Motor neuron (in vitro differentiated cells): ENCODE results near the gene MMRN2. TPM values are rescaled to one million over a fixed set of nuclear protein-coding genes. Genes with fewer than 3 reads are reported as not detected.
"Not testable (repeated sequence)": the region's sequence is repeated elsewhere in the genome, so short reads cannot be mapped to it uniquely, and the experiment has no call there.

Source experiments
- ATAC-seq, 8 experiments: fragments of 200-7000 bp; cut with Tn5 transposase; replicated peaks in 6 of 8; 2 replicates each; pipeline ENCODE4 v1.8.0; 2021; ENCODE audit warnings: mild to moderate bottlenecking in 8 of 8, moderate library complexity in 8 of 8
- H3K27ac ChIP-seq, 2 donors: fragments of 250-450 bp; sonication (Bioruptor Pico); 2 replicates each; pipeline ENCODE4 v1.9.0; 2021; ENCODE audit warnings: antibody characterized with exemption in 2 of 2, mild to moderate bottlenecking in 2 of 2, moderate library complexity in 1 of 2
- H3K4me1 ChIP-seq, 2 donors: fragments of 250-450 bp; sonication (Bioruptor Pico); replicated peaks in 1 of 2; 2 replicates each; pipeline ENCODE4 v1.6.1; 2021; ENCODE audit warnings: antibody characterized with exemption in 2 of 2, mild to moderate bottlenecking in 2 of 2, moderate library complexity in 1 of 2
- H3K4me3 ChIP-seq, 5 donors: fragments of 250-450 bp; sonication (Bioruptor Pico); 2 replicates each; pipeline ENCODE4 v1.9.0; 2021; ENCODE audit warnings: antibody characterized with exemption in 5 of 5, mild to moderate bottlenecking in 5 of 5, moderate library complexity in 4 of 5
- WGBS, 10 experiments: fragments of 450-650 bp; shearing (Covaris generic); methylation state at CpG; one replicate each; pipeline ENCODE4 v1.0.0; 2022; 5-methylcytosine and 5-hydroxymethylcytosine counted together
- in situ Hi-C, 9 experiments: fragments of 400-800 bp; cut with MboI; loops; one replicate each; pipeline ENCODE4 v1.15.0; 2021; ENCODE audit warnings: low sequenced_read_pairs in 9 of 9, low pct_unique_long_range_greater_than_20kb in 2 of 9; ENCODE audit not compliant: unreplicated experiment in 9 of 9
- total RNA-seq, 8 experiments: library from RNA; unstranded; fragments of 300-600 nt; gene quantifications; 2 replicates each; pipeline versions ENCODE4 v1.2.3 to v1.2.4, GENCODE V29; 2022

Gene MMRN2
- total RNA-seq, 8 experiments from 2014 or later, result 0.86 to 26.6 (median 3.0) TPM

DNA sequence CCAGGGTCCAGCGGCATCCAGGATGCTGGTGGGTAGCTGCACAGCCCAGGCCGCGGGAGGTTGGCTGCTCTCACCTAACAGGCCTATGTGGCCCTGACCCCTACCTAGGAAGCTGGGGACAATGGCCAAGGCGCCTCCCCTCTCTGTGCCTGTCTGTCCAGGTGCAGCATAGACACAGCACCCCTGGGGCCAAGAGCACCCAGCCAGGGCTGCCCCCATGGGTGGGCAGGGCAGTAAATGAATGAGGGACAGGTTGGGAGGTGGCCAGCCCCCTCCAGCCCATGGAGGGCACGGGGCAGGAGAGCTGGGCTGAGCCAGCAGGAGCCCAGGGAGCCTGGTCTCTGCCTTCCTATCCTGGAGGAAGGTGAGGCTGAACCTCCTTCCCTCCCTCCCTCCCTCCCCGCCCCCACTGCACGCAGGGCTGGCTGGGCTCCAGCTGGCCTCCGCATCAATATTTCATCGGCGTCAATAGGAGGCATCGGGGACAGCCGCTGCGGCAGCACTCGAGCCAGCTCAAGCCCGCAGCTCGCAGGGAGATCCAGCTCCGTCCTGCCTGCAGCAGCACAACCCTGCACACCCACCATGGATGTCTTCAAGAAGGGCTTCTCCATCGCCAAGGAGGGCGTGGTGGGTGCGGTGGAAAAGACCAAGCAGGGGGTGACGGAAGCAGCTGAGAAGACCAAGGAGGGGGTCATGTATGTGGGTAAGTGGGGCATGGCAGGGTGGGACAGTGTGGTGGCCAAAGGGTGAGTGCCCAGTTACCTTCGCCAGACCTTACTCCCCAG lies 893 bp upstream of the MMRN2 start, which contains the start of gene SNCG:
Gene SNCG, plus strand, starts transcription at position 484 of the 785 bp plus-strand sequence. Its CDS starts 99 bp downstream, at position 583.
- peak within 1 kb of the TSS; percentile 19 to 45 (median 33) for H3K4me3 ChIP-seq
- in situ Hi-C loops, result no loop called here

DNA sequence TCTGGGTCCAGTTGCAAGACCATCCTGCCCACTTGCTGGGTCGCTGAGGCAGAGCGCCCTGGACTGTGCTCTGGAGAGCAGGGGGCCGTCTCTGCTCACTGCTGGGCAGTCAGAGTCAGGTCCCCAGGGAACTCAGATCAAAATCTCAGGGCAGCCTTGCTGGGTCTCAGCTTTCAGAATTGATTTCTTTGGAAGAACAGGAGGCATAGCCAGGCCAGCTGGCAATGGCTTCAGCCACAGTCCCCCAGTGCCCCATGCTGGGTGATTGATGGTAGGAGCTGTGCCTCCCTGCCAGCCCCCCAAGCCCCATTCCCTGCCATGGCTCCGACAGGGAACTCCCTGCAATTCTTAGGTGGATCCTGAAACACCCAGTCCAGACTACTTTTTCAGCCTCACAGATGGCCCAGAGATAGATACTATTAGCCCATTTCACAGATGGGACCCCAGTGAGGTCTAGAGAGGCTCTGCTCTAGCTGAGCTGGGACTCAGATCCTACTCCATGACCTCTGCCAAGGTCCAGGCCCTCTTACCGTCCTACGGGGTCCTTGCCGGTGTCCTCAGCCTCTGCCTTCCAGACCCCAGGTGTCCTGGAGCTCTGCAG lies 467 bp downstream of the MMRN2 start:
- Histone ChIP-seq H3K4me1 (peaks cover 66 to 76% of the 10 kb centered on the region in 2 donors), H3K4me3 (no peak overlapping the region), H3K27ac (peak overlapping the region in 1 of 2 donors; percentile 95)
- in situ Hi-C loops, result no loop called here
- WGBS, 10 experiments, result 40 to 100% (median 73%) methylated on average over 1 to 4 of the region's 7 CpGs; no CpG with 5 or more reads in 4 of the 10 experiments
- ATAC-seq, result no peak

More for the DNA sequence above, 893 bp upstream of the MMRN2 start, which contains the start of gene SNCG:
- H3K27ac ChIP-seq, result peak within 1 kb of the TSS; percentile 95 to 97
- peaks cover 65 to 76% of the 10 kb centered on the region in 2 donors for H3K4me1 ChIP-seq
- peak in 7 of 8 experiments; percentile 1 to 70 (median 63) for ATAC-seq
- 100% methylated on average over 2 of the region's 22 CpGs; no CpG with 5 or more reads in 9 of the 10 experiments for WGBS, 10 experiments

GRCh38 chr10:86956195-86956847 lies 1.1 kb downstream of the MMRN2 start:
- peak overlapping the region; percentile 84 to 95 for H3K27ac ChIP-seq
- no peak overlapping the region for H3K4me3 ChIP-seq
- 33 to 100% (median 82%) methylated on average over 1 to 2 of the region's 7 CpGs; no CpG with 5 or more reads in 7 of the 10 experiments for WGBS, 10 experiments
- peaks cover 66 to 76% of the 10 kb centered on the region in 2 donors for H3K4me1 ChIP-seq
- in situ Hi-C loops, result no loop called here
- no peak for ATAC-seq

- WGBS, 10 experiments, result 73% methylated on average over 3 of the region's 16 CpGs; no CpG with 5 or more reads in 9 of the 10 experiments
- in situ Hi-C loops, result no loop called here
- Histone ChIP-seq H3K27ac (peak overlapping the region; percentile 84 to 95), H3K4me3 (no peak overlapping the region), H3K4me1 (peaks cover 60 to 71% of the 10 kb centered on the region in 2 donors)
- no peak for ATAC-seq
These were observed 1.8 kb downstream of the MMRN2 start for GRCh38 chr10:86955501-86956194.

GRCh38 chr10:86954681-86955500 lies 2.5 kb downstream of the MMRN2 start:
- ATAC-seq, result peak in 2 of 8 experiments; percentile 0 to 5
- in situ Hi-C loops, result no loop called here
- H3K4me3 ChIP-seq, result no peak overlapping the region
- 10 to 17% methylated on average over 2 to 3 of the region's 13 CpGs; no CpG with 5 or more reads in 8 of the 10 experiments for whole genome bisulfite sequencing, 10 experiments
- H3K27ac ChIP-seq, result peak overlapping the region; percentile 84 to 95
- H3K4me1 ChIP-seq, result peaks cover 53 to 63% of the 10 kb centered on the region in 2 donors

GRCh38 chr10:86953747-86954680 lies 3.4 kb downstream of the MMRN2 start:
- peak; percentile 71 to 91 (median 78) for ATAC-seq
- Histone ChIP-seq H3K4me1 (peaks cover 47 to 55% of the 10 kb centered on the region in 2 donors), H3K27ac (peak overlapping the region; percentile 89 to 95), H3K4me3 (no peak overlapping the region)
- WGBS, 10 experiments, result 0 to 67% (median 20%) methylated on average over 1 to 5 of the region's 15 CpGs; no CpG with 5 or more reads in 3 of the 10 experiments
- in situ Hi-C loops, result no loop called here

DNA sequence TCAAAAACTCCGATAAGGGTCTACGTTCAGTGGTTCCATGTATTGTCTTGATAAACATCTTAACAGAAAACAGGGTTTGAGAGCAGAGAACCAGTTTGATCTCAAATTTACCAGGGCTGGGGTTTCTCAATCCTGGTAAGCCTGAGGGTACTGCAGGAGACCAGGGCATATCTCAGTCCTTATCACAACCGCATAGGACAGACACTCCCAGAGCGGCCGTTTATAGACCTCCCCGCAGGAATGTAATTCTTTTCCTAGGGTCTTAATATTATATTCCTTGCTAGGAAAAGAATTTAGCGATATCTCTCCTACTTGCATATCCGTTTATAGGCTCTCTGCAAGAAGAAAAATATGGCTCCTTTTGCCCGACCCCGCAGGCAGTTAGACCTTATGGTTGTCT lies 4.7 kb downstream of the MMRN2 start:
- in situ Hi-C loops, ATAC-seq, H3K4me3 ChIP-seq, H3K27ac ChIP-seq: not testable (repeated sequence)
- 86 to 100% (median 98%) methylated on average over 2 to 10 of the region's 10 CpGs for WGBS, 10 experiments
- peaks cover 41 to 43% of the 10 kb centered on the region in 2 donors for H3K4me1 ChIP-seq

GRCh38 chr10:86952106-86952505 lies 5.3 kb downstream of the MMRN2 start:
- no peak for ATAC-seq
- Histone ChIP-seq H3K27ac (no peak overlapping the region), H3K4me1 (peaks cover 41 to 43% of the 10 kb centered on the region in 2 donors), H3K4me3 (no peak overlapping the region)
- 77 to 100% (median 91%) methylated on average over 1 to 7 of the region's 7 CpGs; no CpG with 5 or more reads in 4 of the 10 experiments for WGBS, 10 experiments
- in situ Hi-C loops, result no loop called here

DNA sequence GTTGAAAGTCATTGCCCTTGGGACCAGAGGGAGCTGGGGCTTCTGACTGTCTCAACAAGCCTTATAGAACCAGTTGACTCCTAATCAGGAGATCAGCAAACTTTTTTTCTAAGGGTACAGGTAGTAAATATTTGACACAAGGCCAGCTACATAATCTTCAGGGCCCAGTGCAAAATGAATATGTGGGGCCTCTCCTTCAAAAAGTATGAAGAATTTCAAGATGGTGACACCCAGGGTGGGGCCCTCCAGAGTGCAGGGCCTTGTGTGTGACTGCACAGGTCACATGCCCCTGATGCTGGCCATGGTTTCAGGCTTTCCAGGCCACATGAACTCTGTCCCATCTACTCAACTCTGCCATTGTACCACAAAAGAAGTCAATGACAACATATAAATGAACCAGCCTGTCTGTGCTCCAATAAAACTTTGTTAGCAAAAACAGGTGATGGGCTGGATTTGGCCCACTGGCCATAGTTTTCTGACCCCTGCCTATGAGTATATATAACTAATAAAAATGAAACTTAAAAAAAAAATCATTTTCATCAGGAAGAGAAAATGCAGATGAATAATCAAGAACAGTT lies 6.1 kb downstream of the MMRN2 start:
- Histone ChIP-seq H3K4me3 (no peak overlapping the region), H3K27ac (no peak overlapping the region), H3K4me1 (peaks cover 39 to 42% of the 10 kb centered on the region in 2 donors)
- in situ Hi-C loops, result no loop called here
- peak in 2 of 8 experiments; percentile 7 to 12 for ATAC-seq

GRCh38 chr10:86950349-86950748 lies 7.1 kb downstream of the MMRN2 start:
- in situ Hi-C loops, result no loop called here
- Histone ChIP-seq H3K27ac (no peak overlapping the region), H3K4me3 (no peak overlapping the region), H3K4me1 (peaks cover 34 to 41% of the 10 kb centered on the region in 2 donors)
- ATAC-seq, result no peak
- 33 to 100% (median 83%) methylated on average over 1 of the region's 1 CpG; no CpG with 5 or more reads in 5 of the 10 experiments for WGBS, 10 experiments

GRCh38 chr10:86947806-86948205 lies 9.6 kb downstream of the MMRN2 start:
- H3K4me3 ChIP-seq, H3K27ac ChIP-seq, ATAC-seq: not testable (repeated sequence)
- 67 to 100% (median 84%) methylated on average over 1 to 3 of the region's 4 CpGs; no CpG with 5 or more reads in 5 of the 10 experiments for WGBS, 10 experiments
- H3K4me1 ChIP-seq, result peaks cover 16 to 24% of the 10 kb centered on the region in 2 donors
- in situ Hi-C loops, result loop anchor here in 2 of 9 experiments (25.0 kb wide), 1 partner anchor 114 kb away; no protein-coding TSS in a partner anchor
